Measurements from ENCODE around the gene AKT1. TPM values are rescaled to one million over a fixed set of nuclear protein-coding genes. Genes with fewer than 3 reads are reported as not detected.
A peak's percentile ranks its signal among the peaks of the same experiment; 100 is the strongest.
"Not testable (repeated sequence)": the region's sequence is repeated elsewhere in the genome, so short reads cannot be mapped to it uniquely, and the experiment has no call there.

Gene AKT1
- total RNA-seq, 1 experiment from 2014 or later: 118 TPM

GRCh38 chr14:104752735-104753527 is 42.6 kb downstream of the AKT1 start, which contains the start of gene SIVA1:
TSS of gene SIVA1 (plus strand) at chr14:104753147. CDS start at chr14:104753202, 55 bp downstream.
- no TSS peak for BruUV-seq (replicated peaks)
- H3K4me1 Mint-ChIP-seq (ENCODE audit: low read depth, unreplicated experiment): peaks cover 28% of the 10 kb centered on the region
- peak within 1 kb of the TSS; percentile 84 for H3K27ac Mint-ChIP-seq (ENCODE audit: unreplicated experiment)
- H3K4me3 Mint-ChIP-seq (ENCODE audit: low read depth, unreplicated experiment): peak within 1 kb of the TSS; percentile 100
- H3K9me3 Mint-ChIP-seq (ENCODE audit: low read depth, unreplicated experiment): no peaks in the 10 kb centered on the region
- peak; percentile 99 for DNase-seq
- no peak for TF ChIP-seq CTCF (IDR thresholded peaks at IDR 0.05; ENCODE audit: unreplicated experiment)
- peaks cover 27% of the 10 kb centered on the region for H3K36me3 Mint-ChIP-seq (ENCODE audit: insufficient read depth, unreplicated experiment)
- CTCF ChIA-PET: interaction anchor here (0.7 to 1.4 kb wide), 6 partner anchors 16 to 737 kb away, joined by 3 to 7 read pairs (median 4); partner anchors contain the start of gene CLBA1
- H3K27me3 Mint-ChIP-seq (ENCODE audit: unreplicated experiment): no peaks in the 10 kb centered on the region
- intact Hi-C loops (cut with micrococcal nuclease; ENCODE audit: unreplicated experiment): no loop called here

GRCh38 chr14:104752423-104752734 is 43.2 kb downstream of the AKT1 start:
- no TSS peak for BruUV-seq (replicated peaks)
- TF ChIP-seq CTCF (IDR thresholded peaks at IDR 0.05; ENCODE audit: unreplicated experiment): no peak
- Mint-ChIP-seq H3K36me3 (ENCODE audit: insufficient read depth, unreplicated experiment) (peaks cover 23% of the 10 kb centered on the region), H3K27me3 (ENCODE audit: unreplicated experiment) (no peaks in the 10 kb centered on the region), H3K9me3 (ENCODE audit: low read depth, unreplicated experiment) (no peaks in the 10 kb centered on the region), H3K4me1 (ENCODE audit: low read depth, unreplicated experiment) (peaks cover 28% of the 10 kb centered on the region), H3K4me3 (ENCODE audit: low read depth, unreplicated experiment) (peak overlapping the region; percentile 100), H3K27ac (ENCODE audit: unreplicated experiment) (peak overlapping the region; percentile 84)
- no peak for DNase-seq
- CTCF ChIA-PET: interaction anchor here (0.8 to 1.4 kb wide), 5 partner anchors 16 to 233 kb away, joined by 3 to 7 read pairs (median 5); partner anchors contain the start of gene CLBA1
- intact Hi-C loops (cut with micrococcal nuclease; ENCODE audit: unreplicated experiment): no loop called here

- Mint-ChIP-seq H3K36me3 (ENCODE audit: insufficient read depth, unreplicated experiment) (peaks cover 23% of the 10 kb centered on the region), H3K27ac (ENCODE audit: unreplicated experiment) (no peak overlapping the region), H3K4me3 (ENCODE audit: low read depth, unreplicated experiment) (peak overlapping the region; percentile 100), H3K9me3 (ENCODE audit: low read depth, unreplicated experiment) (no peaks in the 10 kb centered on the region), H3K4me1 (ENCODE audit: low read depth, unreplicated experiment) (peaks cover 28% of the 10 kb centered on the region), H3K27me3 (ENCODE audit: unreplicated experiment) (no peaks in the 10 kb centered on the region)
- no peak for DNase-seq
- no TSS peak for BruUV-seq (replicated peaks)
- CTCF ChIA-PET: interaction anchor here (0.7 to 1.4 kb wide), 4 partner anchors 17 to 27 kb away, joined by 4 to 7 read pairs (median 6); no protein-coding TSS in a partner anchor
- TF ChIP-seq CTCF (IDR thresholded peaks at IDR 0.05; ENCODE audit: unreplicated experiment): no peak
- intact Hi-C loops (cut with micrococcal nuclease; ENCODE audit: unreplicated experiment): no loop called here
Measured at GRCh38 chr14:104751539-104752422, 43.8 kb downstream of the AKT1 start.

GRCh38 chr14:104750753-104751057 is 44.8 kb downstream of the AKT1 start:
- H3K4me1 Mint-ChIP-seq (ENCODE audit: low read depth, unreplicated experiment): peaks cover 28% of the 10 kb centered on the region
- peaks cover 23% of the 10 kb centered on the region for H3K36me3 Mint-ChIP-seq (ENCODE audit: insufficient read depth, unreplicated experiment)
- DNase-seq; CTCF ChIA-PET; BruUV-seq (replicated peaks); H3K27ac Mint-ChIP-seq (ENCODE audit: unreplicated experiment); H3K9me3 Mint-ChIP-seq (ENCODE audit: low read depth, unreplicated experiment); intact Hi-C loops (cut with micrococcal nuclease; ENCODE audit: unreplicated experiment); H3K27me3 Mint-ChIP-seq (ENCODE audit: unreplicated experiment); H3K4me3 Mint-ChIP-seq (ENCODE audit: low read depth, unreplicated experiment): not testable (repeated sequence)
